ENCODE measurements around the gene CHAT.

DNA sequence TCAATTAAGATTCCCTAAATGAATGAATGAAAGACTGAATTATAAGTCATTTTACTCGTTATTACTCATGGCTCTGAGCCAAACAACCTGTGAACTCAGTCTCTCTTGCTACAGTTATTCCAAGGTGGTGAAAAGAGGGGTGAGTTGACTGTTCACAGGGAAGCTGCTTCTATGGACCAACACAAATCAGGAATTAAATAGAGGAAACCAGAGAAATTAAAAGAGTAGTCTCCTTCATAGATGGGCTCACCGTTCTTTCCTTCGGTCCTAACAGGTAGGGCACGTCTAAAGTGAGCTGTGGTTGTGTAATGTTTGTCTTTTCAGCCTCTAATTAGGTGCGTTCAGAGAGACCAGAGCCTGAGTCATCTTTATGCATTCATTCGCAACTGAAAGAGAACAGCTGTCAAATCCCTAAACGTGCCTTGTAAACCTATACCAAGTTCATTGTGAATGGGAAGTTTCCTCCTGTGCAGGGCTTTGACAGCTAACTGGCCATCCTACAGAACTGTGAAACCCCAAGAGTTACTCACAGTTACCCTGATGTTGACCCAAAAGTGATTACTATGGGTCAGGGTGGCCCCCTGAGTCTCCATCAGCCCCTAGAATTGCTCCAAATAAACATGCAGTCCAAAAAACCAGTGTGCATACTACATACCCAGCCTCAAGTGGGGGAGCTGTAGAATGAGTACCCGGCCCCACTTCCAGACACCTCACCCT lies 47.5 kb downstream of the CHAT start:
- TF ChIP-seq, protein P1, sequence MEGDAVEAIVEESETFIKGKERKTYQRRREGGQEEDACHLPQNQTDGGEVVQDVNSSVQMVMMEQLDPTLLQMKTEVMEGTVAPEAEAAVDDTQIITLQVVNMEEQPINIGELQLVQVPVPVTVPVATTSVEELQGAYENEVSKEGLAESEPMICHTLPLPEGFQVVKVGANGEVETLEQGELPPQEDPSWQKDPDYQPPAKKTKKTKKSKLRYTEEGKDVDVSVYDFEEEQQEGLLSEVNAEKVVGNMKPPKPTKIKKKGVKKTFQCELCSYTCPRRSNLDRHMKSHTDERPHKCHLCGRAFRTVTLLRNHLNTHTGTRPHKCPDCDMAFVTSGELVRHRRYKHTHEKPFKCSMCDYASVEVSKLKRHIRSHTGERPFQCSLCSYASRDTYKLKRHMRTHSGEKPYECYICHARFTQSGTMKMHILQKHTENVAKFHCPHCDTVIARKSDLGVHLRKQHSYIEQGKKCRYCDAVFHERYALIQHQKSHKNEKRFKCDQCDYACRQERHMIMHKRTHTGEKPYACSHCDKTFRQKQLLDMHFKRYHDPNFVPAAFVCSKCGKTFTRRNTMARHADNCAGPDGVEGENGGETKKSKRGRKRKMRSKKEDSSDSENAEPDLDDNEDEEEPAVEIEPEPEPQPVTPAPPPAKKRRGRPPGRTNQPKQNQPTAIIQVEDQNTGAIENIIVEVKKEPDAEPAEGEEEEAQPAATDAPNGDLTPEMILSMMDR (IDR thresholded peaks at IDR 0.05), result no peak
- no peak for TF ChIP-seq POLR2A (IDR thresholded peaks at IDR 0.05)
